Peyer's patch (tissue), 4 donors: ENCODE measurements around the gene OR3A1. TPM values are rescaled to one million over a fixed set of nuclear protein-coding genes. Genes with fewer than 3 reads are reported as not detected.

Source experiments
- DNase-seq, 3 donors: peaks; one replicate each; pipeline ENCODE4 v3.0.0-alpha.2; 2017 to 2019
- H3K27ac ChIP-seq, 4 donors: fragments of 200-600 bp; sonication (generic); one replicate each; pipeline ENCODE4 v1.5.1; 2016 to 2019
- H3K27me3 ChIP-seq, 2 donors: fragments of 200-600 bp; sonication (generic); one replicate each; pipeline ENCODE4 v1.5.1; 2019
- H3K36me3 ChIP-seq, 3 donors: fragments of 200-600 bp; sonication (generic); one replicate each; pipeline ENCODE4 v1.5.1; 2016 to 2019
- H3K4me1 ChIP-seq, 4 donors: fragments of 200-600 bp; sonication (generic); one replicate each; pipeline ENCODE4 v1.5.1; 2016 to 2019
- H3K4me3 ChIP-seq, 4 donors: fragments of 200-600 bp; sonication (generic); 1 replicate in 3 of 4; 2 replicates in 1 of 4; pipeline ENCODE4 v1.5.1; 2016 to 2019; ENCODE audit warnings: mild to moderate bottlenecking in 1 of 4
- H3K9me3 ChIP-seq, 4 donors: fragments of 200-600 bp; sonication (generic); one replicate each; pipeline ENCODE4 v1.5.1; 2016 to 2019; ENCODE audit warnings: mild to moderate bottlenecking in 1 of 4
- CTCF ChIP-seq, 6 experiments: fragments of 450-650 bp in 4 of 6; fragments of 200-600 bp in 2 of 6; sonication (generic) in 1 of 6; IDR thresholded peaks; one replicate each; pipeline ENCODE4 v1.5.1; 2017 to 2019; ENCODE audit warnings: antibody characterized with exemption in 6 of 6, mild to moderate bottlenecking in 3 of 6, moderate library complexity in 1 of 6
- POLR2A ChIP-seq, 2 donors: fragments of 450-650 bp; IDR thresholded peaks; one replicate each; pipeline ENCODE4 v1.5.1; 2017; ENCODE audit warnings: antibody characterized with exemption in 2 of 2, mild to moderate bottlenecking in 2 of 2, moderate library complexity in 2 of 2
- total RNA-seq, 4 donors: library from RNA; depleted of rRNA; stranded (reverse); fragments of >200 nt; gene quantifications; one replicate each; pipeline ENCODE4 v1.1.0, GENCODE V29; 2016

The OR3A1 gene
- total RNA-seq, 4 donors from 2014 or later: not detected

GRCh38 chr17:3282901-3283300 lies 15.3 kb downstream of the OR3A1 start:
- Histone ChIP-seq H3K4me1 (no peaks in the 10 kb centered on the region), H3K27ac (no peak overlapping the region), H3K27me3 (no peaks in the 10 kb centered on the region), H3K4me3 (no peak overlapping the region), H3K9me3 (no peaks in the 10 kb centered on the region), H3K36me3 (no peaks in the 10 kb centered on the region)
- TF ChIP-seq POLR2A (IDR thresholded peaks at IDR 0.05): no peak
- TF ChIP-seq CTCF (IDR thresholded peaks at IDR 0.05): no peak
- DNase-seq: no peak

GRCh38 chr17:3276126-3276525 lies 22.0 kb downstream of the OR3A1 start:
- Histone ChIP-seq H3K36me3 (no peaks in the 10 kb centered on the region), H3K4me3 (no peak overlapping the region), H3K27me3 (no peaks in the 10 kb centered on the region), H3K27ac (no peak overlapping the region), H3K9me3 (no peaks in the 10 kb centered on the region), H3K4me1 (no peaks in the 10 kb centered on the region)
- DNase-seq: no peak
- TF ChIP-seq CTCF (IDR thresholded peaks at IDR 0.05) (no peak), POLR2A (IDR thresholded peaks at IDR 0.05) (no peak)

DNA sequence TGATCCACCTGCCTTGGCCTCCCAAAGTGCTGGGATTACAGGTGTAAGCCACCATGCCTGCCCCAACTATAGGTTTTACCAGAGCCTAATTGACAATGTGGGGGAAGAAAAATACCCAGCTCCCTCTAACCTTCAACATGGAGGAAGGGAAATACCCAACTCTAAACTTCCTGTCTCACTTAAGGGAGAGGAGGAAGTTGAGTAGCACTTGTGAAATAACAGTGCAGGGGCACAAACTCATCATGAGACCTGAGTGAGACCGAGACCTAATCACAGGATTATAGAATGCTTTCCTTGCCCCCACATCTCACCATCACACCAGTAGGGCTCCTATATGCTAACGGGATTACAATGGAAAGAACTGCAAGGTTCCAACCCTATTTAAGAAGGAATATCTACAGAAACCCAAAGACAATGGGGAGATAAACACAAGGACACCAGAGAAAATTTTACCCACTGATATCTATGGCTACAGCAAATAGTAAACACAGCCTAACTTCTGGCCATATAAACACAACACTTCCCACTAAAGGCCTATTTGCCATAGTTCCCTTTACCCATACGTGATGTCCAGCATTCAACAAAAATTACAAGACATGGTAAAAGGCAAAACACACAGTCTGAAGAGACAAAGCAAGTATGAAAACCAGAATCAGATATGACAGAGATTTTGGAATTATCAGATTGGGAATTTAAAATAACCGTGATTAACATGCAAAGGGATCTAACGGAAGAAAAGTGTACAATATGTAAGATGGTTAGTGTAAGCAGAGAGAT lies 26.9 kb downstream of the OR3A1 start:
- TF ChIP-seq POLR2A (IDR thresholded peaks at IDR 0.05) (no peak), CTCF (IDR thresholded peaks at IDR 0.05) (no peak)
- no peaks in the 10 kb centered on the region for H3K9me3 ChIP-seq
- DNase-seq: no peak

GRCh38 chr17:3260600-3260999 lies 37.6 kb downstream of the OR3A1 start:
- no peak for TF ChIP-seq CTCF (IDR thresholded peaks at IDR 0.05)
- TF ChIP-seq POLR2A (IDR thresholded peaks at IDR 0.05): no peak
- H3K27ac ChIP-seq: no peak overlapping the region
- no peaks in the 10 kb centered on the region for H3K36me3 ChIP-seq
- H3K9me3 ChIP-seq: no peaks in the 10 kb centered on the region
- no peaks in the 10 kb centered on the region for H3K4me1 ChIP-seq
- DNase-seq: no peak
- no peak overlapping the region for H3K4me3 ChIP-seq
- H3K27me3 ChIP-seq: no peaks in the 10 kb centered on the region

More for the DNA sequence above, 26.9 kb downstream of the OR3A1 start:
- Histone ChIP-seq H3K4me1 (no peaks in the 10 kb centered on the region), H3K27ac (no peak overlapping the region), H3K27me3 (no peaks in the 10 kb centered on the region), H3K4me3 (no peak overlapping the region), H3K36me3 (no peaks in the 10 kb centered on the region)

DNA sequence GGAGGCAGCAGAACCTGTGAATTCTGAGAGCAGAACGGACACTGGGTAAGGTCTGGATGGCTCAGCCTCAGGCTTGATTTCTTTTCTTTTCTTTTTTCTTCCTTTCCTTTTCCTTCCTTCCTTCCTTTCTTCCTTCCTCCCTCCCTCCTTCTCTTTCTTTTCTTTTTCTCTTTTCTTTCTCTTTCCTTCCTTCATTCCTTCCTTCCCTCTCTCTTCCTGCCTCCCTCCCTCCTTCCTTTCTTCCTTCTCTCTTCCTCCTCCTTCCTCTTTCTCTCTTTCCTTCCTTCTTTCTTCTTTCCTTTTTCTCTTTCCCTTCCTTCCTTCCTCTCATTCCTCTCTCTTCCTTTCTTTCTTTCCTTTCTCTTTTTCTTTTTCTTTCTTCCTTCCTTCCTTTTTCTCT lies 38.0 kb downstream of the OR3A1 start:
- H3K4me1 ChIP-seq: no peaks in the 10 kb centered on the region
- H3K9me3 ChIP-seq: no peaks in the 10 kb centered on the region
- DNase-seq: no peak
- TF ChIP-seq CTCF (IDR thresholded peaks at IDR 0.05) (no peak), POLR2A (IDR thresholded peaks at IDR 0.05) (no peak)
- no peak overlapping the region for H3K27ac ChIP-seq
- H3K27me3 ChIP-seq: no peaks in the 10 kb centered on the region
- no peaks in the 10 kb centered on the region for H3K36me3 ChIP-seq
- no peak overlapping the region for H3K4me3 ChIP-seq
